HG03442 (cell line): ENCODE measurements around the gene OR1F1.
"Not testable (repeated sequence)": the region's sequence is repeated elsewhere in the genome, so short reads cannot be mapped to it uniquely, and the experiment has no call there.

Source experiments
- ATAC-seq: cut with Tn5 transposase; IDR thresholded peaks from one replicate; pipeline ENCODE4 v1.9.1; 2021; ENCODE audit warnings: mild to moderate bottlenecking, moderate library complexity; ENCODE audit not compliant: unreplicated experiment

Gene OR1F1

DNA sequence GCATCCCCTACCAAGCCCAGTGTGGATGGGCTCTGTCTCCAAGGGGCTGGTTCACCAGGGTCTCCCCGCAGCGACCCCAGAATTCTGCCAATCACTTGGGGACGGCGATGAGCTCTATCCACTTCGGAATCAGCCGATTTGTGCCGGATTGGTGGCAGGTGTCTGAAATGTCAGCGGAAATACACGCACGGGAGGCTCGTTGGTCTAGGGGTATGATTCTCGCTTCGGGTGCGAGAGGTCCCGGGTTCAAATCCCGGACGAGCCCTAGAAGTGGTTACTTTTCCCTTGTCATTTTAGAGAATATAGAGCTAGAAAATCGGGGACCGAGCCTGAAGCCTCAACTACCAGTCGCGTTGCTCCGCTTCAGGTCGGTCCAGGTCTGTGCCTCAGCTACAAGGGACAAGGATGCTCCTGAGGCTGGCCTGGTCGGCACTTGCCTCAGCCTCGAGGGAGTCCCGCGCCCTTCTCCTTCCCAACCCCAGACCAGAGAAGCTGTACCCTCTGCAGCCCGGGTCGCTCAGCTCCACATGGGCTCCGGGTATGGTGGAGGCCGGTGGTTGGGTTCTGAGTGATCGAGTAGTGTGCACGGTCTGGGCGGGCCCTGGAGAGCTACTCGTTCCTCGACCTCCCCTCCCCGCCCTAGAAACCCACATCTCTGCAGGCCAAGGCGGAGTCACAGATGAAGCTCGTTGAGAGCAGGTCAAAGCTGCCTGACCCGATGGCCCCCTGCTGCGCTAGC is 16.0 kb upstream of the OR1F1 start:
- no peak for ATAC-seq

DNA sequence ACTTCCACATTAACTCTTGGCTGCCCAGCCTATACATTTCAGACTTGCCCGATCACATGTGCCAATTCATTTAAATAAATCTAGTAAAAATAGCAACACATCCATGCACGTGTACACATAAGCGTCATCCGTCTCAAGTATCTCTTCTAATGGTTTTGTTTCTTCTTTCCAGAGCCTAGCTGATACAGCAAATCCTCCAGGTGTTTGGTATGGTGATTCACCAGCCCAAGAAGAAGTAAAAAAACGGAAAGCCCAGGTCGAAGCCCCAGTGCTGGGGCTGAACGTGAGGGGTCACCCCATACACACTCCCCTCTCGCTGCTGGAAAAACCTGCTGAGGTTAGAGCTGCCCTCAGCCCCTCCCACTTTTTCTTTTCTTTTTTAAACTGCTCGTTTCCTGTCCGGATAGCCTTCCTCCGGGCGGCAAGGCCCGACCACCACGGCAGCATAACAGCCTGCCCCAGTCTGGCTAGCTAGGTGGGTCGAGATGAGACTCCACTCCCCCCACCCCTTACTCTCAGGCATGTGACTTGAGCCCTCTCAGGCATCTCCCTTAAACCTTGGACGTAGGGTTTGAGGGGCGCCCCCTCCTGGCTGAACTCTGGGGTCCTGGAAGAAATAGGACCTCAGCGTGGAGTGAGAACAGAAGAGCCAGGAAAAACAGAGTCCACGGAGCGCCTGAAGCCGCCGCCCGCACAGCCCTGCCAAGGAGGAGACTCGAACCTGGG is 13.9 kb upstream of the OR1F1 start:
- ATAC-seq: no peak

DNA sequence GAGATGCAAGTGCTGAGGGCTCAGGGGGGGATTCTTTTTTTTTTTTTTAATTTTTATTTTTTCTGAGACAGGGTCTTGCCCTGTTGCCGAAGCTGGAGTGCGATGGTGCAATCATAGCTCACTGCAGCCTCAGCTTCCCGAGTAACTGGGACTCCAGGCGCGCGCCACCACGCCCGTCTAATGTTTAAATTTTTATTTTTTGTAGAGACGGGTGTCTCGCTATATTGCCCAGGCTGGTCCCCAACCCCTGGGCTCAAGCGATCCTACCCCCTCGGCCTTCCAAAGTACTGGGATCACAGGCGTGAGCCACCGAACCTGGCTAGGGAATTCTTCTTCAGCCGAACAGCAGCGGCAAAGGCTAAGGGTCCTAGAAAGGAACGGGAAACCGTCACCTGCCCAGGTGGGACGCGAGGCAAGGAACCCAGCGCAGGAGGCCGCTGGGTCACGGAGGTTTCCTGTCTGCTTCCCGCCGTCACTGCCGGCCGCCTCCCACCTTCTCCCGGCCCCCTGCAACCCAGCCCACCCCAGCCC is 13.3 kb upstream of the OR1F1 start:
- ATAC-seq: no peak

DNA sequence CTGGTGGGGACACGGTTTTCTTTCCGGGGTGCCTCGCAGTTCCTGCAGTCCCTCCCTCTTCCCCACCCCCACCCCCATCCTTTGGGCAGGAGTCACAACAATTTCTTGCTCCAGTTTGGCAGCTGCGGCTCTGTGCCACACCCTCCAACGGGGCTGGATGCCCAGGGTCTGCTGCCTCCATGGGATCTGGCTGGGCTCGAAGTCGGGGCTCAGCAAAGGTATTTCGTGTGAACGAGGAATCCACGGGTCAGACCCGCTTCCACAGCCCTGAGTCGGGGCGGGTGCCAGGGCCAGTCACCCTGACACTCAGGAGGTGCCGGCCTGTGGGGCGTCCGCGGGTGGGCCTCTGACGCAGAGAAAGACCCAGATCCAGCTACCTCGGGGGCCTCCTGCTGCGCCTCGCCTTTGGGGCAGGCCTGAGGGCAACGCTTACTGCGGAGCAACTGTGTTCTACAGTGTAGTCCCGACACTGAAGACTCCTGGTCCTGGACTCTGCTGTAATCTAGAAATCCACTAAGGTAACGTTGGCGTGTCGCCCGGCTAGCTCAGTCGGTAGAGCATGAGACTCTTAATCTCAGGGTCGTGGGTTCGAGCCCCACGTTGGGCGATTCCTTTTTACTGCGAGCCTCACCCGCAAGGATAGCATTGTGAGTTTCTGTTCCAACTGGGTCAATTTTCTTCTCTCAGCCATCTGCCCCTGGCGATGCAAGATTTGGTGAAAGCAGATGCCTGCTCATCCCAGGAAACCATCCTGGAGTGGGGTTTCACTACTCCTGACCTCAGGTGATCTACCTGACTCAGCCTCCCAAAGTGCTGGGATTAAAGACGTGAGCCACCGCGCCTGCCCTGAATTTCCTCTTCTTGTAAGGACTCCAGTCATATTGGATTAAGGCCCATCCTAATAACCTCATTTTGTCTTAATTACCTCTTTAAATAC is 12.6 kb upstream of the OR1F1 start:
- ATAC-seq: no peak

DNA sequence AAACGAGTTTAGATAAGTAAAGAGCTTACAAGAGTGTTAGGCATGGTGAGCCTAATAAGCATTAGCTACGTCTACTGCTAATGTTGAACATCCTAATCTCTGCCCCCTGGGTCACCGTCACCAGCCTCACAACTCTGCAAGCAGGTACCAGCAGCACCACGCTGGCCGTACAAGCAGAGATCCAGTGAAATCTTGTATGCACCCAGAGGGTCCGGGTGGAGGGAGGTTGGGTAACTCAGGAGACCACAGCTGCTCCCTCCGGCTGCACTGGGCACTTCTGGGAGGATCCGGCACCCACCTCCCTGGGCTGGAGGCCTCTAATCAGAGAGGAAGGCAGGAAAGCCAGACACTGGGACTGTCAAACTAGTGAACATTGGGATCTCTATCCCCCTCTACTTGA is 8.4 kb upstream of the OR1F1 start:
- ATAC-seq: no peak

DNA sequence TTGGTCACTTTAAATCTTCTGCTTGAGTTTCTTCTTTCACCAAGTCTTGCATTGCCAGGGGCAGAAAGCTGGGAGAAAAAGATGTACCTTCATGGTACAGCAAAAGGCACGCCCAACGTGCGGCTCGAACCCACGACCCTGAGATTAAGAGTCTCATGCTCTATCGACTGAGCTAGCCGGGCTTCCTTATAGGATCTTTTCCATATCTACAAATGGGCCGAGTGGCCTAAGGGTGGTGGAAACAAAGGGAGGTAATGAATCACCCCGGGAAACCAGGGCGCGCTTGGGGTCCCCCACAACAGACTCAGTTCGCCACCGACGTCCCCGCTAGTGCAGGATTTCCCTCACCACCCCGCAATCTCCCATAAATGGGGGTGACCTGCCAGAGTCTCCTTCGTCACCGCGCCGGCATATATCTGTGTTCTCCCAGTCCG is 7.5 kb upstream of the OR1F1 start:
- ATAC-seq: no peak

DNA sequence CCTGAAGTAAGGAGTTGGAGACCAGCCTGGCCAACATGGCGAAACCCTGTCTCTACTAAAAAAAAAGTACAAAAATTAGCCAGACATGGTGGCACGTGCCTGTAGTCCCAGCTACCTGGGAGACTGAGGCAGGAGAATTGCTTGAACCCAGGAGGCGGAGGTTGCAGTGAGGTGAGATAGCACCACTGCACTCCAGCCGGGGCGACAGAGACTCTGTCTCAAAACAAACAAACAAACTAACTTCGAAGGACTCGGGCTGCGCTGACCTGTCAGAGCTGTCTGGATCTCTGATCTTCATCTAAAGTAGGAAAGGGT is 5.8 kb upstream of the OR1F1 start:
- ATAC-seq: not testable (repeated sequence)

DNA sequence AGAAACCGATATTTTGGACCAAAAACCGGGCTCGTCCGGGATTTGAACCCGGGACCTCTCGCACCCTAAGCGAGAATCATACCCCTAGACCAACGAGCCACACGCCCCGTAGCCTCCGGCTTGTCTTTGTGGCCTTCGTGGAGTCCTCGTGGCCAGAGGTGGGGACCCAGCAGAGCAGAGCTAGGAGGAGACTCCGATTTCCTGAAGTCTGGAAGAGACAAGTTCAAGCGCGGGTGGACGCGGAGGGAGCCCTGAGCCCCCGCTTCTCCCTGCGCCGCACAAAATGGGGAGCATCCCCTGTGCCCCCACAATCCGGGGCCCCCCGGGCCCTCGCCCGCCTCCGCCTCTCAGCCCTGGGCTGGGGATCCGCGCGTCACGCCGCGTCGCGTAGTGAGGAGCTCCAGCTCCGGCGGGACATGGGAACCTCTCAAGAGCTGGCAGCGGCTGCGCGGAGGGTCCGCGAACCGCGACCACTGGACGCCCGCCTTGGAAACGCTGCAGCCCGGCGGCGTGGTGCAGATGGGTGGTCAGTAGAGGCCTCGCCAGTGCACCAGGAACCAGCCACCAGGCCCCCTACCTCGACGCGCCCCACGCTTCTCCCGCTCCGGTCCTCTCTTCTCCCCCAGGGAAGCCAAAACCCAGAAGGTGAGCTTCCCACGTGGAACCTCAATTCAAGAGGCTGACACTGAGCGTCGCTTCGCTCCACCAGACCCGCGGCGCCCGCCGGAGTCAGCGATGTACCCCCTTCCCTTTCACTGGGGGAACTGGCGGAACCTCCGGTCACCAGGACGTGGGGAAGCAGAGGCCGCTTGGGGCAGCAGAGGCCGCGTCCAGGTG is 5.2 kb upstream of the OR1F1 start:
- ATAC-seq: no peak

DNA sequence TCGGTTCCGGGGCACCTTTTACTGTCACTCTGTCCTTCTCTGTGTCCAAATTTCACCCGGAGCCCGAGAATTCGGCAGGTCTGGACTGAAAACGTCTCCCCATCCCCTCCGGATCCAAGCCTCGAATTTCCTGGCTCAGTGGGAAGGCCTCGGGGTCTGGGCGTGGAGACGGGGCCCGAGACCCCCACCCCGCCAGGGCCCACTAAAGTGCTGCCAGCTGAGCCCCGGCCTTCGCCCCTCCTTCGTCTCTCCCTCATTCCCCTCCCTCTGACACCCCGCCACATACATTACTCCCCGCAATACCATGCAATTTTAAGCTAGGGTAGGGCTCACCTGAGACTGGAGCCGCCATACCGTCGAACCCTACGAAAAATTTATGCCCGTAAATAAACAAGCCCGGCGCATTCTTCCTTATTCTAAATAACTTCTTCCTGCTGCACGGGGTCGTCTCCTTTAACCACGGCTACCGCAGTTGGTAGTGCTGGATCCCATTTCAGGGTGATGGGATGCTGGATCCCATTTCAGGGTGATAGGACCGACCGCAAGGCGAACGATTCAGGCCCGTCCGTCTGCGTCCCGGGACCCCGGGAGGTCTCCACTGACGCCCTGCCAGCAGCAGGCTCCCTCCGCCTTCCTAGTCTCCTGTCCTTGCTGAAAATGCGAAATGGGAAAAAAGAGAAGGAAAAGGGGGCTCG is 4.4 kb upstream of the OR1F1 start:
- ATAC-seq: no peak

DNA sequence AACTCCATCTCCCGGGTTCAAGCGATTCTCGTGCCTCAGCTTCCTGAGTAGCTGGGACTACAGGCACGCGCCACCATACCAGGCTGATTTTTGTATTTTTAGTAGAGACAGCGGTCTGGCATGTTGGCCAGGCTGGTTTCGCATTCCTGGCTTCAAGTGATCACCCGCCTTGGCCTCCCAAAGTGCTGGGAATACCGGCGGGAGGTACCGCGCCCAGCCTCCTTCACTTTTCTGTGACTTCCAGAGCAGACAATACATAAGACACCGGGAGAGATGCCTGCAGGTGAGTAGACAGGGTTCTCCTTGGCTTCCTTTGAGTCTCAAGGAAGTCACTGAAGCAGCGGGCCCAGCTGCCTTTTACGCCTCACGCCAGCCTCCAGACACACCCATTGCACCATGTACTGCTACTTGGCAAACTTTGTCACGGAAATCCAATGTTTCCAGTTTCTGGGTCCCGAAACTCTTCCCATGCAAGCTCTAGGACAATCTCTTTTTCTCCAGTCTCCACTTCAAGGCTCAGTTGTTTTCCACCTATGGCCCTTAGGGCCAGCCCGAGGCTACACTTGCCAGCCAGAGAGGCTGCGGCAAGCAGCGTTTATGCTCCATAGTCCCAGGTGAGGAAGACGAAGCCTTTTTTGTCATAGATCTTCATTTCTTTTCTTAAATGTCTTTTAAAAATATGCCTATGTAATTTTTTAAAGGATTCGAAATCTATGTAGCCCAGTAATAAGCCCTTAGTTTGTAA is 886 bp upstream of the OR1F1 start:
- no peak for ATAC-seq

DNA sequence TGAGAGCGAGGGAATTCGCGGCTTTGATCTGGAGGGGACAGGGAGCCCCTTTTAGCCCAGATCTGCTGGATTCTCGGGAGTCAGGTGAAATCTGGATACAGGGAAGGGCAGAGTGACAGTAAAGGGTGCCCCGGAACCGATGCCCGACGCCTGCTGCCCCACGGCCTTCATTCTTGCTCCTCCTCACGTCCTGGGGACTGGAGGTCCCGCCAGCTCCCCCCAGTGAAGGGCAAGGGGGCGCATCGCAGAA is 596 bp downstream of the OR1F1 start:
- ATAC-seq: no peak

DNA sequence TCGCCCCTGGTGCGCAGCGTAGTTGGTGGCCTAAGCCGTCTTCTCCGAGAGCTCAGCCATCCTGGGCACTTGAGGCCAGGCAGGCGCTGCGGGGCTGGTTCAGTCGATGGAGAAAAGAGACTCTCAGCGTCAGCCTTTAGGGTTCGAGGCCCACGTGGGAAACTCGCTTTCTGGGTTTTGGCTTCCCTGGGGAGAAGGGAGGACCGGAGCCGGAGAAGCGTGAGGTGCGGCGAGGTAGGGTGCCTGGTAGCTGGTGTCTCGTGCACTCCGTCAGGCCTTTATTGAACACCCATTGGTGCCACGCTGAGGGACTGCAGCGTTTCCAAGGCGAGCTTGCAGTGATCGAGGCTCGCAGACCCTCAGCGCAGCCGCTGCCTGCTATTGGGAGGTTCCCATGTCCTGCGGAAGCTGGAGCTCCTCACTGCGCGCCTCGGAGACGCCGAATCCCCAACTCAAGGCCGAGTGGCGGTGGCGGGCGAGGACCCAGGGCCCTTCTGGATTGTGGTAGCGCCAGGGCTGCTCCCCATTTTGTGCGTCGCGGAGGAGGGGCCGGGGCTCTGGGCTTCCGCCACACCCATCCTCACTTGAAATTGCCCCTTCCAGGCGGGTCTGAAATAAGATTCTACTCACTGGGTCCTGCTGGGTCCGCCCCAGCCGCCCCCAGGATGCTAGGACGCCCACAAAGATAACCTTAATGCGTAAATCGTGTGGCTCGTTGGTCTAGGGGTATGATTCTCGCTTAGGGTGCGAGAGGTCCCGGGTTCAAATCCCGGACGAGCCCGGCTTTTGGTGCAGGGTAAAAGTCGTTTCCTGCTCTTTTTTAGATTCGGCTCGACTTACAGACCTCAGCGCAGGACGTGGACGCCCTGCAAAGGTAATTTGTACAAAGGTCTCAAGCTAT is 1.2 kb downstream of the OR1F1 start:
- no peak for ATAC-seq

DNA sequence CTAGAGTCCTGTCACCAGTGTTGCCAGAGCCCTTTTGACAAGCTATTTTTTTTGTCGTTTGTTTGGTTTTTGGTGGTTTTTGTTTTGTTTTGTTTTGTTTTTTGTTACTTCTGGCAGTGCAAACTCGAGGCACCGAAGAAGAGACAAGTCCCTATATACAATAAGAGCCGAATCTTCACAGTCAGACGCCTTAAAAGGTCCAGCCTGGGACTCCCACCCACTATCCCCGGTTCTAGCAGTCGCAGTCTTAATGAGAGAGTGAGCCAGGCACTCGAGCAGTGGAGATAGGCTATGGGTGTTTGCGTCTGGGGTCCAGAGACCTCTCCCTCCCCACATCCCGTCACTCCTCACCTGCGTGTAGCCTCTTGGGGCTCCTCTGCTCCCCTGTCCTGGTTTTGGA is 1.9 kb downstream of the OR1F1 start:
- ATAC-seq: no peak

DNA sequence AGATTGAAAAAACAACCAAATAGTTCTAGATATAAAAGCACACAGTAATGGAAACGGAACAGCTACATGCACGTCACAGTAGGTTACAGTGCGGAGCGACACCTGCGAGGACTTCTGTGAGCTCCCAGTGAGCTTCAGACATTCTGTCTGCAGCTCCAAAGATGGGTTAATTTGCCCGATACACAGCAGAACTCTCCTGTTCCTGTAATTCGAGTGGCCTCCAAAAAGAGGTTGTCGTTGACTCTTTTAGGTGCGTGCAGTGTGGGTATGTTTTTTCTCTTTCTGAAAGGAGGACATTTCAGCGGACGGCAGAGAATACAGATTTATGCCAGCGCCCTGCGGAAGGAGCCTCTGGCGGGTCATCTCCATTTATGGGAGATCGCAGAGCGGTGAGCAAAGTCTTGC is 2.9 kb downstream of the OR1F1 start:
- no peak for ATAC-seq

DNA sequence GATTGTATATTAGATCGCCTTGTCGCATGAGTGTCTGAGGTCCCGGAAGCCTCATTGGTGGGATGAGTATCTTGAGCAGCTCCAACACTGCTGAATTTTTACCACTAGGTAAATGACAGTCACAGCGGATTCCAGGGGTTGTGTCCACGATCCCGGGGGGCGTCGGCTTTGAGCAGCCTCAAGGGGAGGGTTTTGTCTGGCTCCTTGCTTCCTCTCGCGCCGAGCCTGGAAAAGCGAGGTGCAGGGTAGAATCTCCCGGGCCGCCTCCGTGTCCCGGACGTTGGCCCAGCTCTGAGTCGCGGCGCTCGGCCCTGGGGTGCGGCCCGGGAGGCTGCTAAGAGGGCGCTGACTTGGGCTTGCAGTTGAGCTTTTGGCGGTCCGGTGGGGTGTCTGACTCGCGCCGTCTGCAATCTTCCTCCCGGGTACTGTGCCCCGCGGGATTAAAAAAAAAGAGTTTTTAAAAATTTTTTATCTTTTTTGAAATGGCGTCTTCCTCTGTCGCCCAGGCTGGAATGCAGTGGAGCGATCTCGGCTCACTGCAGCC is 4.5 kb downstream of the OR1F1 start:
- ATAC-seq: no peak

DNA sequence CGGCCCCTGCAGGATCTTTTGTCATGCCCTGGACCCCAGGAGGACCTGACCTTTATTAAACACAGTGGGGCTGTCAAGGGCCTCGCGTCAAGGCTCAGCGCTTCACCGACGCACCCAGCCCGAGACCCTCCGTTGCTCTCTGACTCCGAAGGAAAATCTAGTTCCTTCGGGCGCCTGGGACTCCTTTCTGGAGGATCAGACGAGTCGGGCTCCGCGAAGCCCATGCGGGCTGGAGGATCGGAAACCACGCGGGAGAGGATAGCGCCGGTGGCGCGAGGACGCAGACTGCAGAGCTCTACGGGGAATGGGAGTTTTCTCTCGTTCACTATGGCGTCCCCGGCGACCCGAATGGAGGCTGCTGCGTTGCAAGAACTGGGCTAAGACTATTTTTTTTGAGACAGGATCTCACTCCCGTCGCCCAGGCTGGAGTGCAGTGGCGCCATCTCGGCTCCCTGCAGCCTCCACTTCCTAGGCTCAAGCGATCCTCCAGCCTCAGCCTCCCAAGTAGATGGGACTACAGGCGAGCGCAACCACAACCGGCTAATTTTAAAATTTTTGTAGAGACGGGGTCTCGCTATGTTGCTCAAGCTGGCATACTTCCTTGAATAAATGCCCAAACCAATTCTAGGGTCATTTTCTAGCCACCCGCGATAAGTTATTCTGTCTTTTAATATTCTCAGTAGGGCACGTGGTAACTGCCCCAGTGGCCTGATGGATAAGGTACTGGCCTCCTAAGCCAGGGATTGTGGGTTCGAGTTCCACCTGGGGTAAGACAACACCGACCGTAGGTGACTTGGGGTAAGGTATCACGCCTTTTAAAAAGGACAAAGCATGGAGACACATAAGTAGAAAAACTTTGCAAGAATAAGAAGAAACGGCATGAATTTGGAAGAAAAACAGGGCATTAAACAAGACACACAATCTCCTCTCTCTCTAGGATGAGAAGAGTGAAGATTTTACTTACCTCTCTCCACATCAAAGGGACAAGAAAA is 5.5 kb downstream of the OR1F1 start:
- ATAC-seq: no peak

DNA sequence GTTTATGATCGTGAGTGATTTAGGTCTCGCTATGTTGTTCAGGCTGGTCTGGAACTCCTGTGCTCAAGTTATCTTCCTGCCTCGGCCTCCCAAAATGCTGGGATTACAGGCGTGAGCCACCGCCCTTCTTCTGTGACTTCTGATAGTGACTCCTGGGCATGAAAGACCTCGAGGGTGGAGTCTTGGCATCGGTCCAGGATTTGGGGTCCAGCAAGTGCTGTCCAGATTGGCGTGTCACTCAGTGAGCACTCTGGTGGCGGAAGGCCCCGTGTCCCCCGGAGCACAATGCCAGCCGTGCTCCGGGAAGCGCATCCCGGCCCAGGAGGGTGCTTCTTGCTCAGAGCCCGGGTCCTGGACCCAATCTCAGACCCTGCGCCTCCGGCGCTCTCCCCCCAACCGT is 6.8 kb downstream of the OR1F1 start:
- ATAC-seq: no peak
